Neural progenitor cell (in vitro differentiated cells): Measurements from ENCODE around the gene CLCF1.
A peak's percentile ranks its signal among the peaks of the same experiment; 100 is the strongest.

Experiments used
- CTCF ChIP-seq: fragments of 200-600 bp; sonication (generic); IDR thresholded peaks from 2 replicates; pipeline ENCODE4 v1.5.1; 2017; ENCODE audit warnings: antibody characterized with exemption, mild to moderate bottlenecking
- EZH2phosphoT487 ChIP-seq: fragments of 200-600 bp; sonication (generic); IDR thresholded peaks from 2 replicates; pipeline ENCODE4 v1.6.1; 2017; ENCODE audit warnings: antibody characterized with exemption

GRCh38 chr11:67351275-67352005 lies 22.0 kb downstream of the CLCF1 start:
- TF ChIP-seq CTCF (peak; percentile 91), EZH2phosphoT487 (no peak)
